Dedifferentiated amniotic fluid mesenchymal stem cell (primary cell): Measurements from ENCODE around the gene PSMC3IP.

Experiments used
- DNase-seq: peaks from one replicate; pipeline ENCODE4 v3.0.0-alpha.2; 2016; ENCODE audit errors: extremely low spot score

The PSMC3IP gene

GRCh38 chr17:42538482-42538881 is 39.0 kb downstream of the PSMC3IP start:
- no peak for DNase-seq

- no peak for DNase-seq
Observed at GRCh38 chr17:42537826-42538451, 39.6 kb downstream of the PSMC3IP start.

- DNase-seq = no peak
Observed at GRCh38 chr17:42537156-42537805, 40.2 kb downstream of the PSMC3IP start.

GRCh38 chr17:42536372-42537155 is 41.0 kb downstream of the PSMC3IP start:
- DNase-seq = no peak

- DNase-seq = peak; percentile 88
Observed at GRCh38 chr17:42536048-42536371, 41.5 kb downstream of the PSMC3IP start, which contains the start of gene NAGLU. NAGLU (plus strand) TSS chr17:42536241; CDS start chr17:42536273, 32 bp downstream.

- no peak for DNase-seq
Observed at GRCh38 chr17:42535155-42536047, 42.1 kb downstream of the PSMC3IP start.

- DNase-seq = no peak
Observed at GRCh38 chr17:42531455-42532354, 45.8 kb downstream of the PSMC3IP start.

GRCh38 chr17:42530952-42531454 is 46.5 kb downstream of the PSMC3IP start:
- no peak for DNase-seq

- DNase-seq = no peak
Observed at GRCh38 chr17:42529061-42529460, 48.5 kb downstream of the PSMC3IP start.

- DNase-seq = no peak
Observed at GRCh38 chr17:42527932-42528331, 49.6 kb downstream of the PSMC3IP start.

- no peak for DNase-seq
Observed at GRCh38 chr17:42526031-42526444, 51.5 kb downstream of the PSMC3IP start.

- no peak for DNase-seq
Observed at GRCh38 chr17:42525221-42525620, 52.3 kb downstream of the PSMC3IP start.

- no peak for DNase-seq
Observed at GRCh38 chr17:42522798-42523278, 54.7 kb downstream of the PSMC3IP start.
